ENCODE measurements around the gene LEO1. TPM values are rescaled to one million over a fixed set of nuclear protein-coding genes. Genes with fewer than 3 reads are reported as not detected.

The LEO1 gene
- total RNA-seq (10 to 100 TPM in 3 of 5 experiments, 1 to 10 TPM in 2; 9.2 to 30.1 (median 19.3) TPM), polyA plus RNA-seq (10 to 100 TPM; 16.5 to 33.2 TPM), total RNA-seq (22.5 reads per million, percentile 53 among the genes with 10 or more reads in this experiment)

- H3K4me1 Mint-ChIP-seq = peaks cover 10 to 33% (median 26%) of the 10 kb centered on the region in 7 donors
- Histone ChIP-seq H3K36me3 (ENCODE audit: control insufficient read depth in 2 of 3, insufficient read depth in 3 of 3, low read length in 3 of 3) (peaks cover 0 to 4% (median 0%) of the 10 kb centered on the region in 3 experiments), H3K27me3 (ENCODE audit: control insufficient read depth in 2 of 2, insufficient read depth in 2 of 2, low read length in 2 of 2) (no peaks in the 10 kb centered on the region), H3K4me3 (ENCODE audit: low read length) (peak within 1 kb of the TSS; percentile 95), H3K4me1 (ENCODE audit: control insufficient read depth in 2 of 2, insufficient read depth in 2 of 2, low read length in 2 of 2) (peaks cover 11 to 13% of the 10 kb centered on the region in 2 donors), H3K27ac (ENCODE audit: low read depth, low read length) (peak within 1 kb of the TSS; percentile 79), H3K9me3 (ENCODE audit: control insufficient read depth in 2 of 3, low read length in 3 of 3) (peaks cover 0 to 10% (median 0%) of the 10 kb centered on the region in 3 experiments)
- peak within 1 kb of the TSS; percentile 97 to 99 (median 98) for H3K4me3 Mint-ChIP-seq
- peak within 1 kb of the TSS; percentile 94 to 100 (median 98) for H3K27ac Mint-ChIP-seq
- peaks cover 0 to 3% (median 0%) of the 10 kb centered on the region in 5 donors for H3K27me3 Mint-ChIP-seq
- ChIA-PET CTCF (interaction anchor here (0.6 to 2.6 kb wide), 5 partner anchors 10 to 256 kb away, joined by 3 to 13 read pairs (median 4); no protein-coding TSS in a partner anchor), POLR2A (interaction anchor here (0.5 to 3.4 kb wide), 15 partner anchors 9 to 264 kb away, joined by 3 to 19 read pairs (median 5); no protein-coding TSS in a partner anchor)
- DNase-seq (peak; percentile 59 to 94 (median 91)), ATAC-seq (peak; percentile 98)
- peaks cover 4 to 16% (median 14%) of the 10 kb centered on the region in 5 donors for H3K36me3 Mint-ChIP-seq
- H3K9me3 Mint-ChIP-seq = peaks cover 0 to 18% (median 6%) of the 10 kb centered on the region in 11 donors
- intact Hi-C loops (cut with micrococcal nuclease) = loop anchor here (1.0 to 5.0 kb wide), 8 partner anchors 11 to 706 kb away; partner anchors contain the start of genes MAPK6 (in 2 of the 2), TMOD3 (in 2 of the 2) and ATOSA (in 1 of the 2)
These were observed at the start of gene LEO1 for GRCh38 chr15:51971375-51972133. LEO1 (minus strand) TSS chr15:51971778; CDS start chr15:51971745, 33 bp downstream.

DNA sequence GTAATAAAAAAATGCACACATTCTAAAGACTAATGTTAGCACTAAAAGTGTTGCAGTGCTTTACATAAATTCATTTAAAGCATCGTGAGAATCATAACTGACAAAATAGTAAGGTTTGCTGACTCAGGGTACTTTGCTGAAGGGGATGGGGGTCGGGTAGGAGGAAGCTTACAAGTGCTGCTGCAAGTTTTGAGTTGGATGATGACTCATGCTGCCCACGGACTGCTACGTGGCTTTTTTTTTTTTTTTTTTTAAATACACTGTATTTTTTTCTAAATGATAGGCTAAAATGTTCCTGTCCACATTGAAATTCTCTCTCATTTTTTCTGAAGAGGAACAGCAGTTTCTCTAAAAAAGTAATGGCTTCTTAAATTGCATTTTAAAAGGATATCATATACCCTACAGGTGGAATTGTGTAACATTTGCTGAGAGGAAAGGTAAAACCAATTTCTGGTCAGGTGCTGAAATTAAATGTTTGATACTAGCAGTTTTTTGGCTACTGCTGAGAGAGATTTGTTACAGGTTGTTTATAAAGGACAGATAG, 49.6 kb upstream of the LEO1 start:
- CTCF ChIA-PET = interaction anchor here (0.6 to 1.0 kb wide), 2 partner anchors 49 to 201 kb away, joined by 3 to 4 read pairs; partner anchors contain the start of gene LEO1
- Histone ChIP-seq H3K9me3 (ENCODE audit: control insufficient read depth in 2 of 3, low read length in 3 of 3) (no peaks in the 10 kb centered on the region), H3K36me3 (ENCODE audit: control insufficient read depth in 2 of 3, insufficient read depth in 3 of 3, low read length in 3 of 3) (no peaks in the 10 kb centered on the region), H3K27me3 (ENCODE audit: control insufficient read depth in 2 of 2, insufficient read depth in 2 of 2, low read length in 2 of 2) (no peaks in the 10 kb centered on the region), H3K4me1 (ENCODE audit: control insufficient read depth in 2 of 2, insufficient read depth in 2 of 2, low read length in 2 of 2) (peaks cover 9 to 29% of the 10 kb centered on the region in 2 donors), H3K27ac (ENCODE audit: low read depth, low read length) (peak overlapping the region; percentile 9), H3K4me3 (ENCODE audit: low read length) (peak overlapping the region; percentile 15)
- Mint-ChIP-seq H3K27ac (peak overlapping the region; percentile 39 to 92 (median 83)), H3K36me3 (peaks cover 0 to 5% (median 1%) of the 10 kb centered on the region in 5 donors), H3K27me3 (peaks cover 0 to 15% (median 0%) of the 10 kb centered on the region in 5 donors), H3K4me1 (peaks cover 32 to 53% (median 42%) of the 10 kb centered on the region in 7 donors), H3K9me3 (no peaks in the 10 kb centered on the region), H3K4me3 (peak overlapping the region; percentile 83 to 95 (median 90))
- intact Hi-C loops (cut with micrococcal nuclease) = loop anchor here (2.0 to 10.0 kb wide), 3 partner anchors 58 to 286 kb away; partner anchors contain the start of gene LYSMD2 (in 1 of the 2)
- POLR2A ChIA-PET = interaction anchor here (0.9 to 2.4 kb wide), 4 partner anchors 22 to 49 kb away, joined by 4 to 13 read pairs (median 8); partner anchors contain the start of gene LEO1
- ATAC-seq (no peak), DNase-seq (peak in 3 of 9 donors; percentile 12 to 67 (median 58))

DNA sequence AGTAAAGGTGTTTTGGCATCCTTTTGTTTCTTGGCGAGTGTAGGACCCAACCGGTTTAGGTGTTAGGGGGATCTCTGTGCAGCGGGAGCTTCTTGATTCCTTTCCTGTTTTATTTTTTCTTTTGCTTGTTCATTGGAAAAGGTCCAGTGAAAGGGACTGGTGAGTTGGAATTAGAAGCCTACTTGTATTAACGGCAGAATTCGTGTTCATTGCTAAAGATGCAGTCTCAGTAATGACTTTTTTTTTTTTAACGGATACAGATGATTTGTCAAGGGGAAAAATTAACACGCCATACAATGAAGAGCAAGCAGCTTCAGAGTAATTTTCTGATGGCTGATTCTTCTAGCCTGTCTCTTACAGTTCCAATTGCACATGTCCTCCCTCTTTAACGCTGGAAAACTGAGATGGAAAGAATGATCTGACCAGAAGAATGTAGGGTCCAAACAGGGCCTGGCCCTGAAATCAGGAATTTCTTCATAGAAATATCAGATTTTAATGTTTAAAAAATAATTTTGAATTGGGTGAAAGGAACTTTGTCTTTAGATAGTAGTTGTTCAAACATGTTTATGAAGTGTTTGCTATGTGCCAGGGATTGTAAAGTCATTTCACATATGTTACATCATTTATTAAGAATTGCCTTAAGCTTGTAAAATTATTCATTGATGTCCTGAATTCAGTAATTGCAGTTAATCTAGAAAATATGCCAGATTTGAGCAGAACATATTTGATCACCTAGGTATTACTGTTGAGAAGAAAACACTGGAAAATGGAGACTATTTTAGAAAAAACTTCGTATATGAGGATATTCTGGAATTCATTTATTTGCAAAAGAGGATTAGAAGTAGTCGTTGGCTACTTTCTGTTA, 48.9 kb upstream of the LEO1 start:
- DNase-seq = peak in 3 of 9 donors; percentile 32 to 45 (median 40)

GRCh38 chr15:52019394-52020220, 48.0 kb upstream of the LEO1 start:
- no peaks in the 10 kb centered on the region for H3K9me3 Mint-ChIP-seq

More for the DNA sequence above, 48.9 kb upstream of the LEO1 start:
- H3K27me3 Mint-ChIP-seq = peaks cover 0 to 15% (median 0%) of the 10 kb centered on the region in 5 donors
- H3K9me3 Mint-ChIP-seq = no peaks in the 10 kb centered on the region
- H3K4me3 Mint-ChIP-seq = peak overlapping the region; percentile 85 to 97 (median 90)
- Histone ChIP-seq H3K9me3 (ENCODE audit: control insufficient read depth in 2 of 3, low read length in 3 of 3) (no peaks in the 10 kb centered on the region), H3K27ac (ENCODE audit: low read depth, low read length) (peak overlapping the region; percentile 88), H3K4me3 (ENCODE audit: low read length) (peak overlapping the region; percentile 79), H3K36me3 (ENCODE audit: control insufficient read depth in 2 of 3, insufficient read depth in 3 of 3, low read length in 3 of 3) (no peaks in the 10 kb centered on the region), H3K4me1 (ENCODE audit: control insufficient read depth in 2 of 2, insufficient read depth in 2 of 2, low read length in 2 of 2) (peaks cover 9 to 29% of the 10 kb centered on the region in 2 donors), H3K27me3 (ENCODE audit: control insufficient read depth in 2 of 2, insufficient read depth in 2 of 2, low read length in 2 of 2) (no peaks in the 10 kb centered on the region)
- peaks cover 0 to 5% (median 0%) of the 10 kb centered on the region in 5 donors for H3K36me3 Mint-ChIP-seq
- intact Hi-C loops (cut with micrococcal nuclease) = loop anchor here (1.0 to 10.0 kb wide), 4 partner anchors 38 to 286 kb away; partner anchors contain the start of gene LYSMD2 (in 1 of the 2)
- H3K27ac Mint-ChIP-seq = peak overlapping the region; percentile 85 to 98 (median 91)
- peaks cover 29 to 49% (median 37%) of the 10 kb centered on the region in 7 donors for H3K4me1 Mint-ChIP-seq
- ChIA-PET POLR2A (interaction anchor here (0.6 to 2.4 kb wide), 17 partner anchors 8 to 447 kb away, joined by 3 to 13 read pairs (median 4); partner anchors contain the start of genes LEO1 and LYSMD2), CTCF (interaction anchor here (0.6 to 1.0 kb wide), 7 partner anchors 13 to 237 kb away, joined by 3 to 5 read pairs (median 3); partner anchors contain the start of gene LEO1)
- no peak for ATAC-seq

More at GRCh38 chr15:52019394-52020220, 48.0 kb upstream of the LEO1 start:
- no peaks in the 10 kb centered on the region for H3K36me3 ChIP-seq (ENCODE audit: control insufficient read depth in 2 of 3, insufficient read depth in 3 of 3, low read length in 3 of 3)
- peak overlapping the region; percentile 90 to 99 (median 96) for H3K4me3 Mint-ChIP-seq
- peak; percentile 65 for ATAC-seq
- H3K36me3 Mint-ChIP-seq = peaks cover 0 to 5% (median 0%) of the 10 kb centered on the region in 5 donors
- peak in 8 of 9 donors; percentile 36 to 77 (median 46) for DNase-seq
- no peaks in the 10 kb centered on the region for H3K9me3 ChIP-seq (ENCODE audit: control insufficient read depth in 2 of 3, low read length in 3 of 3)
- H3K27ac Mint-ChIP-seq = peak overlapping the region; percentile 88 to 100 (median 98)
- H3K4me1 Mint-ChIP-seq = peaks cover 29 to 49% (median 37%) of the 10 kb centered on the region in 7 donors
- CTCF ChIA-PET = interaction anchor here (0.6 to 1.0 kb wide), 5 partner anchors 14 to 237 kb away, joined by 3 to 5 read pairs (median 3); no protein-coding TSS in a partner anchor
- POLR2A ChIA-PET = interaction anchor here (0.6 to 2.4 kb wide), 17 partner anchors 9 to 448 kb away, joined by 3 to 13 read pairs (median 4); partner anchors contain the start of genes LEO1 and LYSMD2
- peaks cover 0 to 15% (median 0%) of the 10 kb centered on the region in 5 donors for H3K27me3 Mint-ChIP-seq
- intact Hi-C loops (cut with micrococcal nuclease) = loop anchor here (1.0 to 10.0 kb wide), 10 partner anchors 13 to 285 kb away; partner anchors contain the start of genes LEO1 (in 2 of the 2) and LYSMD2 (in 1 of the 2)
- peak overlapping the region; percentile 88 for H3K27ac ChIP-seq (ENCODE audit: low read depth, low read length)
- H3K4me1 ChIP-seq (ENCODE audit: control insufficient read depth in 2 of 2, insufficient read depth in 2 of 2, low read length in 2 of 2) = peaks cover 9 to 29% of the 10 kb centered on the region in 2 donors
- peak overlapping the region; percentile 79 for H3K4me3 ChIP-seq (ENCODE audit: low read length)
- no peaks in the 10 kb centered on the region for H3K27me3 ChIP-seq (ENCODE audit: control insufficient read depth in 2 of 2, insufficient read depth in 2 of 2, low read length in 2 of 2)

Measured in naive thymus-derived CD4-positive, alpha-beta T cell (primary cell).